ENCODE data around the gene TRMO. TPM values are rescaled to one million over a fixed set of nuclear protein-coding genes. Genes with fewer than 3 reads are reported as not detected.

Gene TRMO
- total RNA-seq, 2 experiments from 2014 or later: 42.8 to 45.8 TPM

DNA sequence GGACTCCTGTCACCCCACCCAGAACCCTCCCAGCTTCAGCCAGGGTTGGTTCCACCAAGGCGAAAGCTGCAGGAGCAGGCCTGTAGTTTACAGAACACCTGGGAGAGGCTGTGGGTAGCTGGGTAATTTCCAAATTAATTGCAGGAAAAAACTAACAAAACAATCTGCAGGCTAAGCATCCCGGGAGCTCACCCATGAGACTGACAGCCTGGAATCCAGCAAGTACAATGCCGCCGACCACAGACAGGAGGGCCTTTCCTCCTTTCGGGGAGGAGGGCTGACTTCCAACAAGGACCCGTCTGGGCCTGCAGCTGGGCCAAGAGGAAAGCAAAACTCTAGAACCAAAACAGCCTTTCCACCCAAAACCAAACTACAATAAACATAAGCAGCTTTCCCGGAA lies 59.0 kb downstream of the TRMO start:
- POLR2A ChIA-PET: interaction anchor here (0.9 kb wide), 1 partner anchor 117 kb away, joined by 3 read pairs; no protein-coding TSS in a partner anchor

DNA sequence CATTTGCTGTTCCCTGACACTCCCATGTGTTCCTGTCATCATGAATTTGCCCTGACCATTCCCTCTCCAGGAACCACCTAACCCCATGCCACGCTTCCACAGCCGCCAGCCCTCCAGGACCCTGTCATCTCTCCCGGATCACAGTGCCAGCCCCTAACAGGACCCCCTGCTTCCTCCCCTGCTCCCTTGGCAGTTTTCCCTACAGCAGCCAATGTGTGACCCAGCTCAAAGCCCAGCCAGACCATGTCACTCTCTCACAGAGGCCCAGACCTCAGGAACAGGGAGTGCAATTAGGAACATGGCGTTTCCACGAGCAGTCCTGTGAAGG lies 61.2 kb downstream of the TRMO start:
- no peaks in the 10 kb centered on the region for H3K36me3 ChIP-seq (ENCODE audit: insufficient read depth, low read length)
- no peak overlapping the region for H3K27ac Mint-ChIP-seq
- ATAC-seq (ENCODE audit: poor library complexity): no peak

More for the DNA sequence above, 59.0 kb downstream of the TRMO start:
- H3K4me3 Mint-ChIP-seq: no peak overlapping the region
- no peak overlapping the region for H3K27ac ChIP-seq (ENCODE audit: low read depth in 1 of 2, low read length in 2 of 2)
- no peak for DNase-seq
- no peaks in the 10 kb centered on the region for H3K36me3 ChIP-seq (ENCODE audit: insufficient read depth, low read length)
- peaks cover 6 to 20% of the 10 kb centered on the region in 2 experiments for H3K9me3 ChIP-seq (ENCODE audit: control insufficient read depth in 1 of 2, insufficient read depth in 1 of 2, low read length in 2 of 2)
- intact Hi-C loops (cut with DNase I, micrococcal nuclease): no loop called here
- H3K36me3 Mint-ChIP-seq (ENCODE audit: low read depth): peaks cover 24% of the 10 kb centered on the region
- H3K4me1 Mint-ChIP-seq (ENCODE audit: low read depth): peaks cover 5% of the 10 kb centered on the region
- peaks cover under 1% of the 10 kb centered on the region for H3K4me1 ChIP-seq (ENCODE audit: insufficient read depth, low read length)
- TF ChIP-seq, protein P1, sequence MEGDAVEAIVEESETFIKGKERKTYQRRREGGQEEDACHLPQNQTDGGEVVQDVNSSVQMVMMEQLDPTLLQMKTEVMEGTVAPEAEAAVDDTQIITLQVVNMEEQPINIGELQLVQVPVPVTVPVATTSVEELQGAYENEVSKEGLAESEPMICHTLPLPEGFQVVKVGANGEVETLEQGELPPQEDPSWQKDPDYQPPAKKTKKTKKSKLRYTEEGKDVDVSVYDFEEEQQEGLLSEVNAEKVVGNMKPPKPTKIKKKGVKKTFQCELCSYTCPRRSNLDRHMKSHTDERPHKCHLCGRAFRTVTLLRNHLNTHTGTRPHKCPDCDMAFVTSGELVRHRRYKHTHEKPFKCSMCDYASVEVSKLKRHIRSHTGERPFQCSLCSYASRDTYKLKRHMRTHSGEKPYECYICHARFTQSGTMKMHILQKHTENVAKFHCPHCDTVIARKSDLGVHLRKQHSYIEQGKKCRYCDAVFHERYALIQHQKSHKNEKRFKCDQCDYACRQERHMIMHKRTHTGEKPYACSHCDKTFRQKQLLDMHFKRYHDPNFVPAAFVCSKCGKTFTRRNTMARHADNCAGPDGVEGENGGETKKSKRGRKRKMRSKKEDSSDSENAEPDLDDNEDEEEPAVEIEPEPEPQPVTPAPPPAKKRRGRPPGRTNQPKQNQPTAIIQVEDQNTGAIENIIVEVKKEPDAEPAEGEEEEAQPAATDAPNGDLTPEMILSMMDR (IDR thresholded peaks at IDR 0.05): no peak
- H3K27me3 ChIP-seq (ENCODE audit: control insufficient read depth in 1 of 2, insufficient read depth in 2 of 2, low read length in 2 of 2): peaks cover 28 to 37% of the 10 kb centered on the region in 2 experiments
- peaks cover 85% of the 10 kb centered on the region for H3K27me3 Mint-ChIP-seq
- no peak overlapping the region for H3K4me3 ChIP-seq (ENCODE audit: low read length)
- CTCF ChIA-PET: no interaction called here
- no peak overlapping the region for H3K27ac Mint-ChIP-seq
- no peak for ATAC-seq (ENCODE audit: poor library complexity)
- peaks cover 24% of the 10 kb centered on the region for H3K9me3 Mint-ChIP-seq

DNA sequence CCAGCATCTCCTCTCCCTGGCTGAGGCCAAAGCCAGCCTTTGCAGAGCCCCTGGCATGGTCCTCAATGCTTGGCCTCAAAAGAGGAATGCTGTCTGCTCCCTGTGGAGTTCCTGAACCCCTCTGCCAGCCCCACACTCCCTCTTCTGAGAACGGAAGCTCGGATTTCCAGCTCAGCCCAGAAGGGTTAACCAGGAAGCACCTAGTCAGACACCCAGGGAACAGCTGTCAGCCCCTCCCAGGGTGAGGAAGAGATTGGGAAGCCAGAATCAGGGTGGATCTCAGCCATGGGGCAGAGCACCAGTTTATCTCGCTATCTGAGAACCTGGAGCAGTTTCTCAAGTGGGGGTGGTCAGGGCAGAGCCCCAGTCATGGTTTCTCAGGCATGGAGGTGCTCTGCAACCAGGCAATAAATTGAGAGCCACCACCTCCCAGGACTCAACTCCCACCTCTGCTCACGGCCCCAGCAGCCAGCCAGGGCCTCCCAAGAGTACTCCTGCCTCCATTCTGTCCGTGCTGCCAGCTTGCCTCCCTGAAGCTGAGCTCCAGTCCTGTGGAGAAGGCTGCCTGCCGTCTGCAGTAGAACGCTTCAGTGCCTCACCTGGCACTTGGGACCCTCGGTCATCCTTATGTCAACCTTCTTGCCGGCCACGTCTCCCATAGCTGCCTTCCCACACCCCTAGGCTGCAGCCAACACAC lies 61.7 kb downstream of the TRMO start:
- Mint-ChIP-seq H3K4me3 (no peak overlapping the region), H3K36me3 (ENCODE audit: low read depth) (peaks cover 7% of the 10 kb centered on the region), H3K27ac (no peak overlapping the region), H3K4me1 (ENCODE audit: low read depth) (peaks cover 19% of the 10 kb centered on the region), H3K27me3 (peaks cover 93% of the 10 kb centered on the region), H3K9me3 (peaks cover 12% of the 10 kb centered on the region)
- Histone ChIP-seq H3K4me1 (ENCODE audit: insufficient read depth, low read length) (peaks cover 12% of the 10 kb centered on the region), H3K4me3 (ENCODE audit: low read length) (no peak overlapping the region), H3K27ac (ENCODE audit: low read depth in 1 of 2, low read length in 2 of 2) (no peak overlapping the region), H3K27me3 (ENCODE audit: control insufficient read depth in 1 of 2, insufficient read depth in 2 of 2, low read length in 2 of 2) (peaks cover 53 to 64% of the 10 kb centered on the region in 2 experiments), H3K9me3 (ENCODE audit: control insufficient read depth in 1 of 2, insufficient read depth in 1 of 2, low read length in 2 of 2) (peaks cover 5 to 18% of the 10 kb centered on the region in 2 experiments), H3K36me3 (ENCODE audit: insufficient read depth, low read length) (no peaks in the 10 kb centered on the region)
- DNase-seq (no peak), ATAC-seq (ENCODE audit: poor library complexity) (no peak)
- ChIA-PET CTCF (no interaction called here), POLR2A (no interaction called here)
- TF ChIP-seq, protein P1 (IDR thresholded peaks at IDR 0.05): no peak
- intact Hi-C loops (cut with DNase I, micrococcal nuclease): no loop called here

More for the DNA sequence above, 61.2 kb downstream of the TRMO start:
- no peak for DNase-seq
- Mint-ChIP-seq H3K9me3 (peaks cover 17% of the 10 kb centered on the region), H3K4me3 (no peak overlapping the region), H3K4me1 (ENCODE audit: low read depth) (peaks cover 19% of the 10 kb centered on the region), H3K27me3 (peaks cover 93% of the 10 kb centered on the region), H3K36me3 (ENCODE audit: low read depth) (peaks cover 12% of the 10 kb centered on the region)
- Histone ChIP-seq H3K4me3 (ENCODE audit: low read length) (no peak overlapping the region), H3K27me3 (ENCODE audit: control insufficient read depth in 1 of 2, insufficient read depth in 2 of 2, low read length in 2 of 2) (peaks cover 48 to 59% of the 10 kb centered on the region in 2 experiments), H3K27ac (ENCODE audit: low read depth in 1 of 2, low read length in 2 of 2) (no peak overlapping the region), H3K9me3 (ENCODE audit: control insufficient read depth in 1 of 2, insufficient read depth in 1 of 2, low read length in 2 of 2) (peaks cover 10 to 14% of the 10 kb centered on the region in 2 experiments), H3K4me1 (ENCODE audit: insufficient read depth, low read length) (peaks cover 12% of the 10 kb centered on the region)
- intact Hi-C loops (cut with DNase I, micrococcal nuclease): no loop called here
- ChIA-PET POLR2A (no interaction called here), CTCF (no interaction called here)
- TF ChIP-seq, protein P1 (IDR thresholded peaks at IDR 0.05): no peak
